Vagina (tissue), 2 donors: ENCODE measurements around the gene HELQ. TPM values are rescaled to one million over a fixed set of nuclear protein-coding genes. Genes with fewer than 3 reads are reported as not detected.

Experiments
- DNase-seq, 2 donors: peaks; one replicate each; pipeline ENCODE4 v3.0.0-alpha.2; 2017; ENCODE audit errors: extremely low spot score in 2 of 2
- H3K27ac ChIP-seq: fragments of 200-600 bp; sonication (generic); one replicate; pipeline ENCODE4 v1.5.1; 2019
- H3K27me3 ChIP-seq: fragments of 200-600 bp; sonication (generic); one replicate; pipeline ENCODE4 v1.5.1; 2019
- H3K36me3 ChIP-seq, 2 donors: fragments of 200-600 bp; sonication (generic); one replicate each; pipeline ENCODE4 v1.5.1; 2017 to 2019
- H3K4me1 ChIP-seq: fragments of 200-600 bp; sonication (generic); one replicate; pipeline ENCODE4 v1.5.1; 2019
- H3K4me3 ChIP-seq, 2 donors: fragments of 200-600 bp; sonication (generic); 1 replicate in 1 of 2; 2 replicates in 1 of 2; pipeline ENCODE4 v1.5.1; 2016 to 2019
- H3K9me3 ChIP-seq: fragments of 200-600 bp; sonication (generic); one replicate; pipeline ENCODE4 v1.5.1; 2019
- CTCF ChIP-seq, 3 experiments: fragments of 450-650 bp in 2 of 3; fragments of 200-600 bp in 1 of 3; sonication (generic) in 1 of 3; IDR thresholded peaks; one replicate each; pipeline ENCODE4 v1.5.1; 2017 to 2019; ENCODE audit warnings: antibody characterized with exemption in 3 of 3, mild to moderate bottlenecking in 2 of 3, moderate library complexity in 2 of 3
- POLR2A ChIP-seq, 2 donors: fragments of 450-650 bp; IDR thresholded peaks; one replicate each; pipeline ENCODE4 v1.6.1; 2017; ENCODE audit warnings: antibody characterized with exemption in 2 of 2, mild to moderate bottlenecking in 2 of 2, moderate library complexity in 2 of 2
- POLR2AphosphoS5 ChIP-seq, 2 donors: sonication (generic); formaldehyde crosslinking; IDR thresholded peaks; one replicate each; pipeline ENCODE4 v1.9.0; 2017; ENCODE audit warnings: antibody characterized with exemption in 2 of 2, mild to moderate bottlenecking in 2 of 2, low read depth in 1 of 2; ENCODE audit not compliant: insufficient read depth in 1 of 2
- intact Hi-C: fragments of 100-400 bp; cut with DNase I; formaldehyde crosslinking; loops from one replicate; pipeline ENCODE4 v1.15.1; 2023
- total RNA-seq: library from RNA; depleted of rRNA; stranded (reverse); fragments of >200 nt; gene quantifications from one replicate; pipeline ENCODE4 v1.2.3, GENCODE V29; 2016

HELQ gene
- total RNA-seq, 1 donor from 2014 or later: 14.2 TPM

DNA sequence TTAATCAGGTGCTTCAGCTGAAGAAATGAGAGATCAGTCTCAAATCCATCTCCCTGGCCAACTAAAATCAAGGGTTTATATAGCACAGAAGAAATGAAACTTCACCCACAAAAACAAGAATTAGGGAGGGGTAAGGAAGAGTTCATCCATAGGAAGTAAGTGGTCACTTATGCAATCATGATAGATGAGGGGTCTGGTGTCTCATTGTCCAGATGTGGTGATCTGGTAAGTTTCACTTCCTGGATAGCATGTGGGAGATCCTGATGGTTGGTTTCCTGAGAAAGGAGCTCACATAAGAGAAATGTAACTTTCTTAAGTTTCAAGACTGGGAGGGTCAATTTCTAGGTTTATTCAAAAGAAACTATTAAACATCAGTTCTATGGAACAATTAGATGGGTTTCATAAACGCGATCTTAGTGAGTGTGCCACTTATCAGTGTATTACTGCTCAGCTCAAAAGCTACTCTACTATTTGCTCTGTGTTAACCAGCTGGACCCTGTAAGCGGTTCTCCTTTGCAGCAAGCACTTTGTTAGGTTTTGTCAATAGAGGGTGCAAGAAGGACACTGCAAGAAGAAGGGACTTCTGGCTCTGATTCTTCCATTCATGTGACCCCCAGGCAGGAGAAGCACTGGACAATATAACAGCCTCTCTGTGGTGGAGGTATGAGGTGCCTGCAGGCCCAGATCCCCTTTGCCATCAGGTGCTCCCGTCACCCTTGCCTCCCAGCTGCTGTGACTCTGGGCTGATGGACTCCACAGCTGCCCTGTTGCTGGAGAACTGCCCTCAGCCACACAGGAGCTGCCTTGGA lies 85.6 kb downstream of the HELQ start:
- Histone ChIP-seq H3K4me3 (no peak overlapping the region), H3K27ac (no peak overlapping the region), H3K4me1 (no peaks in the 10 kb centered on the region), H3K27me3 (no peaks in the 10 kb centered on the region), H3K9me3 (no peaks in the 10 kb centered on the region), H3K36me3 (no peaks in the 10 kb centered on the region)
- no peak for DNase-seq
- TF ChIP-seq POLR2AphosphoS5 (IDR thresholded peaks at IDR 0.05; ENCODE audit: insufficient read depth in 1 of 2, low read depth in 1 of 2): no peak
- intact Hi-C loops: no loop called here

GRCh38 chr4:83364312-83364711 lies 91.3 kb downstream of the HELQ start:
- H3K27me3 ChIP-seq: no peaks in the 10 kb centered on the region
- intact Hi-C loops: no loop called here
- no peak for TF ChIP-seq CTCF (IDR thresholded peaks at IDR 0.05)
- TF ChIP-seq POLR2AphosphoS5 (IDR thresholded peaks at IDR 0.05; ENCODE audit: insufficient read depth in 1 of 2, low read depth in 1 of 2): no peak
- no peak for TF ChIP-seq POLR2A (IDR thresholded peaks at IDR 0.05)
- H3K27ac ChIP-seq: no peak overlapping the region
- H3K4me3 ChIP-seq: no peak overlapping the region
- H3K9me3 ChIP-seq: no peaks in the 10 kb centered on the region
- DNase-seq: no peak
- H3K36me3 ChIP-seq: no peaks in the 10 kb centered on the region
- H3K4me1 ChIP-seq: no peaks in the 10 kb centered on the region

GRCh38 chr4:83362492-83363329 lies 92.9 kb downstream of the HELQ start:
- Histone ChIP-seq H3K4me3 (no peak overlapping the region), H3K4me1 (no peaks in the 10 kb centered on the region), H3K36me3 (no peaks in the 10 kb centered on the region), H3K27me3 (no peaks in the 10 kb centered on the region), H3K9me3 (no peaks in the 10 kb centered on the region), H3K27ac (no peak overlapping the region)
- TF ChIP-seq POLR2AphosphoS5 (IDR thresholded peaks at IDR 0.05; ENCODE audit: insufficient read depth in 1 of 2, low read depth in 1 of 2) (no peak), POLR2A (IDR thresholded peaks at IDR 0.05) (no peak), CTCF (IDR thresholded peaks at IDR 0.05) (no peak)
- no peak for DNase-seq
- intact Hi-C loops: no loop called here

GRCh38 chr4:83361416-83362103 lies 94.1 kb downstream of the HELQ start:
- H3K27me3 ChIP-seq: no peaks in the 10 kb centered on the region
- intact Hi-C loops: no loop called here
- H3K9me3 ChIP-seq: no peaks in the 10 kb centered on the region
- no peaks in the 10 kb centered on the region for H3K4me1 ChIP-seq
- no peak overlapping the region for H3K4me3 ChIP-seq
- TF ChIP-seq POLR2AphosphoS5 (IDR thresholded peaks at IDR 0.05; ENCODE audit: insufficient read depth in 1 of 2, low read depth in 1 of 2) (no peak), POLR2A (IDR thresholded peaks at IDR 0.05) (no peak), CTCF (IDR thresholded peaks at IDR 0.05) (no peak)
- H3K36me3 ChIP-seq: no peaks in the 10 kb centered on the region
- no peak overlapping the region for H3K27ac ChIP-seq
- DNase-seq: no peak

DNA sequence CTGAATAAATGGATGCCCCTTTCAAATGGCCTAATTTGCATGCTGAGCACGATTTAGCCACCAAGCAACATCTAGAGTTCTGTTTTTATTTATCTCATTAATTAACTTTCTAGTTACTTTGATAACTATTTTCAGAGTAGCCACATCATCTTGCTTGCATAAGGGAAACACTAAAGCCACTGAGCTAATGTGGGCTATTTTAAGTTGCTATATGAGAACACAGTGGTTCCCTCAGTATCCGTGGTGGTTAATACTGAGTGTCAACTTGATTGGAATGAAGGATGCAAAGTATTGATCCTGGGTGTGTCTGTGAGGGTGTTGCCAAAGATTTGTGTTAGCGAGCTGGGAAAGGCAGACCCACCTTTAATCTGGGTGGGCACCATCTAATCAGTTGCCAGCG lies 95.6 kb downstream of the HELQ start:
- Histone ChIP-seq H3K27me3 (no peaks in the 10 kb centered on the region), H3K4me1 (no peaks in the 10 kb centered on the region), H3K9me3 (no peaks in the 10 kb centered on the region), H3K27ac (no peak overlapping the region), H3K36me3 (no peaks in the 10 kb centered on the region), H3K4me3 (no peak overlapping the region)
- intact Hi-C loops: no loop called here
- no peak for TF ChIP-seq POLR2AphosphoS5 (IDR thresholded peaks at IDR 0.05; ENCODE audit: insufficient read depth in 1 of 2, low read depth in 1 of 2)
- no peak for TF ChIP-seq CTCF (IDR thresholded peaks at IDR 0.05)
- TF ChIP-seq POLR2A (IDR thresholded peaks at IDR 0.05): no peak
- no peak for DNase-seq
